NCI-H1930 (cell line): ENCODE results near the gene CDHR2.
A peak's percentile ranks its signal among the peaks of the same experiment; 100 is the strongest.
"Not testable (repeated sequence)": the region's sequence is repeated elsewhere in the genome, so short reads cannot be mapped to it uniquely, and the experiment has no call there.

Experiments used
- DNase-seq, 2 experiments: peaks; one replicate each; lab custom pipeline; 2025; lab: John Stamatoyannopoulos, UW

CDHR2 gene

GRCh38 chr5:176573564-176574296 is 24.6 kb downstream of the CDHR2 start:
- DNase-seq: peak; percentile 22 to 33

GRCh38 chr5:176574297-176574591 is 25.1 kb downstream of the CDHR2 start:
- no peak for DNase-seq

GRCh38 chr5:176575066-176575465 is 25.9 kb downstream of the CDHR2 start:
- no peak for DNase-seq

GRCh38 chr5:176575488-176576422 is 26.6 kb downstream of the CDHR2 start:
- DNase-seq: no peak

- DNase-seq: no peak
Observed at GRCh38 chr5:176577312-176578176, 28.4 kb downstream of the CDHR2 start.

- DNase-seq: no peak
Observed at GRCh38 chr5:176578391-176578808, 29.3 kb downstream of the CDHR2 start.

GRCh38 chr5:176579323-176579722 is 30.2 kb downstream of the CDHR2 start:
- no peak for DNase-seq

GRCh38 chr5:176581361-176581760 is 32.2 kb downstream of the CDHR2 start:
- DNase-seq: no peak

GRCh38 chr5:176583076-176583475 is 33.9 kb downstream of the CDHR2 start:
- DNase-seq: no peak

- DNase-seq: no peak
Observed at GRCh38 chr5:176587398-176587797, 38.3 kb downstream of the CDHR2 start.

GRCh38 chr5:176588297-176588696 is 39.2 kb downstream of the CDHR2 start:
- DNase-seq: no peak

GRCh38 chr5:176589039-176589769 is 40.1 kb downstream of the CDHR2 start:
- DNase-seq: no peak

GRCh38 chr5:176590035-176590717 is 41.0 kb downstream of the CDHR2 start:
- DNase-seq: no peak

GRCh38 chr5:176591667-176592066 is 42.5 kb downstream of the CDHR2 start:
- DNase-seq: not testable (repeated sequence)

GRCh38 chr5:176592573-176592972 is 43.4 kb downstream of the CDHR2 start:
- DNase-seq: no peak

GRCh38 chr5:176593273-176593869 is 44.2 kb downstream of the CDHR2 start:
- DNase-seq: no peak

- no peak for DNase-seq
Observed at GRCh38 chr5:176594554-176594953, 45.4 kb downstream of the CDHR2 start.

GRCh38 chr5:176595386-176595943 is 46.3 kb downstream of the CDHR2 start:
- DNase-seq: no peak

- DNase-seq: no peak
Observed at GRCh38 chr5:176596069-176596644, 47.0 kb downstream of the CDHR2 start.
